ENCODE results near the gene DIAPH3.

The DIAPH3 gene

DNA sequence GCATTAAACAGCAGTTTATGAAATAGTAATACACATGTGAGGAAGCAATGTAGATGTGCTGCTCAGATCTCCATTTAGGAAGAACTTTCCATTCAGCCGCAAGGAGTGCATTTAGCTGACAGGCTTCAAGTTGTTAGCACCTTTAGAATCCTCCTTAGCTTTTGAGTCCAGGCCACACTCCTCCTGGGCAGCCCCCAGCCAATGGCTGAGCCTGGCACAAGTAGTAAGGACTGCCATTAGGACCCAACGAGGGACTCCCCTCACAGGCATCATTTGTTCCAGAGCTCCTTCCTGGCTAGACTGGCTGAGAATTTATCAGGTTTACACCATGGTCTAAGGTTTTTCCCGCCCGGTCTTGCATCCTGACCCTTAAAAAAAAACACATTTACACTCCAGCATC, 201.4 kb downstream of the DIAPH3 start:
- CTCF ChIA-PET = no interaction called here
- no peak for TF ChIP-seq ZNF148 (tag by site-specific recombination; IDR thresholded peaks at IDR 0.05; ENCODE audit: borderline replicate concordance)
- TF ChIP-seq ZNF530 (tag by site-specific recombination; IDR thresholded peaks at IDR 0.05; ENCODE audit: low read depth) = no peak
- no peak for TF ChIP-seq ZNF18 (tag by site-specific recombination; IDR thresholded peaks at IDR 0.05)
- TF ChIP-seq ZNF521 (tag by site-specific recombination; IDR thresholded peaks at IDR 0.05) = no peak
- no peak for TF ChIP-seq ZNF114 (tag by site-specific recombination; IDR thresholded peaks at IDR 0.05)
- no peak for TF ChIP-seq ZNF184 (tag by site-specific recombination; IDR thresholded peaks at IDR 0.05)
- TF ChIP-seq ZNF155 (tag by site-specific recombination; IDR thresholded peaks at IDR 0.05) = no peak
- no peak for TF ChIP-seq ZNF19 (tag by site-specific recombination; IDR thresholded peaks at IDR 0.05; ENCODE audit: low read depth)
- no peaks in the 10 kb centered on the region for H3K36me3 ChIP-seq (ENCODE audit: control insufficient read depth in 2 of 2, insufficient read depth in 1 of 2, low read length in 2 of 2)
- POLR2A ChIA-PET = no interaction called here
- H3K4me1 ChIP-seq (ENCODE audit: control insufficient read depth, insufficient read depth, low read length) = no peaks in the 10 kb centered on the region
- no peak overlapping the region for H3K27ac ChIP-seq (ENCODE audit: extremely low read depth, low read depth, low read length)
- H3K4me3 ChIP-seq (ENCODE audit: low read depth, low read length) = no peak overlapping the region
- no peaks in the 10 kb centered on the region for H3K9me3 ChIP-seq (ENCODE audit: control insufficient read depth, insufficient read depth, low read depth, low read length)

DNA sequence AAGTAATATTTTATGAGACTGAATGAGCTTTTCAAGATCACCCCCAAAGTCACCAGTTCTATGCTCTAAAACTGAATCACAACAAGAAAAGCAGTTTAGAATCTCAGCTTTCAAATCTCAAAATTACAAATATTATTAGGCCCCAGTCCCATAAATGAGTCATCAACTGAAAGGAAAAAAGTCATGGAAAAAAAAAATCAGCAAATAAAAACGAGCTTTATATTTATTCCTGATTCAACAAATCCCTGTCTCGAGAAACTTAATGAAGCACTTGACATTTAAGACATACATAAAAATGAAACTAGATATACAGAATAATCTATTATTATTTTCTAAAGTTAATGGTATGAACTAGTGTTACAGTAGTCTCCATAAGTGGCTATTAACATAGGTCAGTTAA, 203.0 kb downstream of the DIAPH3 start:
- POLR2A ChIA-PET = no interaction called here
- no peaks in the 10 kb centered on the region for H3K4me1 ChIP-seq (ENCODE audit: control insufficient read depth, insufficient read depth, low read length)
- no peaks in the 10 kb centered on the region for H3K9me3 ChIP-seq (ENCODE audit: control insufficient read depth, insufficient read depth, low read depth, low read length)
- no peak overlapping the region for H3K4me3 ChIP-seq (ENCODE audit: low read depth, low read length)
- no peak overlapping the region for H3K27ac ChIP-seq (ENCODE audit: extremely low read depth, low read depth, low read length)
- TF ChIP-seq ZNF202 (tag by site-specific recombination; IDR thresholded peaks at IDR 0.05; ENCODE audit: borderline replicate concordance) (no peak), ZNF561 (tag by site-specific recombination; IDR thresholded peaks at IDR 0.05; ENCODE audit: borderline replicate concordance) (no peak)
- H3K36me3 ChIP-seq (ENCODE audit: control insufficient read depth in 2 of 2, insufficient read depth in 1 of 2, low read length in 2 of 2) = no peaks in the 10 kb centered on the region
- CTCF ChIA-PET = no interaction called here

- POLR2A ChIA-PET = no interaction called here
- CTCF ChIA-PET = no interaction called here
- H3K4me3 ChIP-seq (ENCODE audit: low read depth, low read length) = no peak overlapping the region
Observed at GRCh38 chr13:59957438-59957837, 206.3 kb downstream of the DIAPH3 start.

GRCh38 chr13:59954601-59955000, 209.1 kb downstream of the DIAPH3 start:
- Histone ChIP-seq H3K4me1 (ENCODE audit: control insufficient read depth, insufficient read depth, low read length) (no peaks in the 10 kb centered on the region), H3K27ac (ENCODE audit: extremely low read depth, low read depth, low read length) (no peak overlapping the region), H3K36me3 (ENCODE audit: control insufficient read depth in 2 of 2, insufficient read depth in 1 of 2, low read length in 2 of 2) (no peaks in the 10 kb centered on the region), H3K4me3 (ENCODE audit: low read depth, low read length) (no peak overlapping the region), H3K9me3 (ENCODE audit: control insufficient read depth, insufficient read depth, low read depth, low read length) (no peaks in the 10 kb centered on the region)
- POLR2A ChIA-PET = interaction anchor here (0.5 kb wide), 1 partner anchor 195 kb away, joined by 5 read pairs; no protein-coding TSS in a partner anchor
- CTCF ChIA-PET = no interaction called here
- TF ChIP-seq ZNF416 (tag by site-specific recombination; IDR thresholded peaks at IDR 0.05) = no peak
- TF ChIP-seq ZNF341 (tag by site-specific recombination; IDR thresholded peaks at IDR 0.05; ENCODE audit: low read depth) = no peak
- no peak for TF ChIP-seq ZNF426 (tag by site-specific recombination; IDR thresholded peaks at IDR 0.05)
- TF ChIP-seq KLF7 (tag by site-specific recombination; IDR thresholded peaks at IDR 0.05; ENCODE audit: borderline replicate concordance) = no peak
- TF ChIP-seq ZNF133 (tag by site-specific recombination; IDR thresholded peaks at IDR 0.05) = no peak
- no peak for TF ChIP-seq ZNF266 (tag by site-specific recombination; IDR thresholded peaks at IDR 0.05; ENCODE audit: low read depth)
- no peak for TF ChIP-seq ZNF792 (tag by site-specific recombination; IDR thresholded peaks at IDR 0.05)
- no peak for TF ChIP-seq KLF1 (tag by site-specific recombination; IDR thresholded peaks at IDR 0.05)
- TF ChIP-seq ZNF37A (tag by site-specific recombination; IDR thresholded peaks at IDR 0.05) = no peak
- no peak for TF ChIP-seq SALL2 (tag by site-specific recombination; IDR thresholded peaks at IDR 0.05; ENCODE audit: borderline replicate concordance)
- no peak for TF ChIP-seq ZNF561 (tag by site-specific recombination; IDR thresholded peaks at IDR 0.05; ENCODE audit: borderline replicate concordance)

More at GRCh38 chr13:59957438-59957837, 206.3 kb downstream of the DIAPH3 start:
- H3K27ac ChIP-seq (ENCODE audit: extremely low read depth, low read depth, low read length) = no peak overlapping the region
- H3K9me3 ChIP-seq (ENCODE audit: control insufficient read depth, insufficient read depth, low read depth, low read length) = no peaks in the 10 kb centered on the region
- H3K4me1 ChIP-seq (ENCODE audit: control insufficient read depth, insufficient read depth, low read length) = no peaks in the 10 kb centered on the region
- TF ChIP-seq ZNF23 (tag by site-specific recombination; IDR thresholded peaks at IDR 0.05; ENCODE audit: borderline replicate concordance) (no peak), ZNF626 (tag by site-specific recombination; IDR thresholded peaks at IDR 0.05) (no peak), ZNF658 (tag by site-specific recombination; IDR thresholded peaks at IDR 0.05) (no peak), ZNF48 (tag by site-specific recombination; IDR thresholded peaks at IDR 0.05) (no peak), ZNF366 (tag by site-specific recombination; conservative IDR thresholded peaks at IDR 0.05) (no peak), ZBTB17 (tag by site-specific recombination; IDR thresholded peaks at IDR 0.05) (no peak), ZNF701 (tag by site-specific recombination; IDR thresholded peaks at IDR 0.05) (no peak), ZNF785 (tag by site-specific recombination; IDR thresholded peaks at IDR 0.05) (no peak), KLF9 (tag by site-specific recombination; IDR thresholded peaks at IDR 0.05; ENCODE audit: low read depth) (no peak), ZNF175 (tag by site-specific recombination; IDR thresholded peaks at IDR 0.05) (no peak), ZNF19 (tag by site-specific recombination; IDR thresholded peaks at IDR 0.05; ENCODE audit: low read depth) (no peak)
- H3K36me3 ChIP-seq (ENCODE audit: control insufficient read depth in 2 of 2, insufficient read depth in 1 of 2, low read length in 2 of 2) = no peaks in the 10 kb centered on the region
